GM12864 (cell line): Measurements from ENCODE around the gene CSF3R.

Experiments used
- DNase-seq: peaks from one replicate; pipeline ENCODE4 v3.0.0-alpha.2; 2011; ENCODE audit warnings: low read depth
- H3K4me3 ChIP-seq: 2 replicates; pipeline ENCODE4 v1.5.1; 2011; ENCODE audit warnings: mild to moderate bottlenecking, low read depth, low read length, control low read depth
- CTCF ChIP-seq: IDR thresholded peaks from 2 replicates; pipeline ENCODE4 v1.5.1; 2011; ENCODE audit warnings: low read depth, mild to moderate bottlenecking, moderate library complexity, low read length, control low read depth, inconsistent platforms; ENCODE audit errors: missing control alignments

CSF3R gene

GRCh38 chr1:36471830-36472641, 10.7 kb downstream of the CSF3R start:
- no peak for DNase-seq
- TF ChIP-seq CTCF: no peak
- no peak overlapping the region for H3K4me3 ChIP-seq

DNA sequence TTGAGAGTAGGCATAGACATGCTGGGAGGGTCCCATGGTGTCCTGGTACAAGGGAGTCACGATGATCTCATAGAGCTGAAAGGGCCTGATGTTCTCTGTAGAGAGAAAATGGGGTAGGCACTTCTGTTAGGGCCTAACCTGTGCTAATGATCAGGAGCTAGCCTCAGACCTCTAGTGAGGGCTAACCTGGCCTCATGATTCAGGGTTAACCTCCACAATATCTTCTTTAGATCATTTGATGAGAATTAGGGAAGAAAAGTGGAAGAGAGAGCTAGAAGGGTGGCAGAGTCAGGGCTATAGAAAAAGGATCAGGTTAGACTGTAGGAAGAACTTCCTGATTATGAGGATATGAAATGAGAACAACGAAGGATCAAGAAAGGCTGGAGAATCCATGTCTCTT, 13.6 kb downstream of the CSF3R start:
- no peak for DNase-seq
- no peak overlapping the region for H3K4me3 ChIP-seq
- TF ChIP-seq CTCF: no peak

GRCh38 chr1:36467700-36468455, 14.8 kb downstream of the CSF3R start:
- no peak overlapping the region for H3K4me3 ChIP-seq
- no peak for TF ChIP-seq CTCF
- no peak for DNase-seq

DNA sequence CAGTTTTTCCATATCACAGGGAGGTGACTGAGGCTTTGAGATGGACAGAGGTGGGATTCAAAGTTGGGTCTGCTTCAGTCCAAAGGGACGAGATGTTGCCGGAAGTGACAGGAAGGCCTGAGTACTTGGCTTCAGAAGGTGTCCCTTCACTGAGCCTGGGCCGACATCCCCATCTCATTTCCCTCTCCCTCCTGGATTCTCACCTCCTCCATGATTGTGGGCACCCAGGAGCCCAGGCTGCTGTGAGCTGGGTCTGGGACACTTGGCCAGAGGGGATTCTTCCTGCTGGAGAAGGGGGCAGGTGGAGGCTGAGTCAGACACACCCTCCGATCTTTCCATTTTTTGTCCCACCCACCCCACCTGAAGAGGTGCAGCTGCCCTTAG, 15.7 kb downstream of the CSF3R start:
- no peak for DNase-seq
- TF ChIP-seq CTCF: no peak
- no peak overlapping the region for H3K4me3 ChIP-seq

DNA sequence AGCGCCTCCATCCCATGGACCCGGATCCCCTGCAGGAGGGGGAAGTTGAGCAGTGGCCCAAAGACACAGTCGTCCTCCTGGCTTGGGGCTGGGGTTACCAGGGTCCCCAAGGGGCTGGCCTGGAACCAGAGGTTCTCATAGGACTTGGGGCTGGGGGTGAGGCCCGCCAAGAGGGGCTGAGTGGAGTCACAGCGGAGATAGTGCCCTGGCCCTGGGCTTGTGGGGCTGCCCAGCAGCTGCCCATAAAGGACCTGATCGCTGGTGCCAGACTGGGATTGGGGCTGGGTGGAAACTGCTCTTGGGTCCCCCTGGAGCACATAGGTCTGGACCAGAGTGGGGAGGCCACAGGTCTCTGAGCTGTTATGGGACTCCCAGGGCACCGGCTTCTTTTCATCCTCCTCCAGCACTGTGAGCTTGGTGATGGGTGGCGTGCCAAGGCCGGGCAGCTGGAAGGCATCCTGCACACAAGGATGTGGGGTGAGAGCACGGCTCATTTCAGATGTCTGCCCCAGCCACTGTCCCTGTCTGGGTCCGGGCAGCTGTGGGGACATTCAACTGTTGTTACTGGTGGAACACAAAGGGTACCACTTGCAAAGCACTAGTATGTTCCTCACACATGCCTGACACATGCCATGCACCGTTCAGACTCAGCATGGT, 16.2 kb downstream of the CSF3R start:
- H3K4me3 ChIP-seq: no peak overlapping the region
- no peak for TF ChIP-seq CTCF
- no peak for DNase-seq

GRCh38 chr1:36465731-36466369, 16.9 kb downstream of the CSF3R start:
- DNase-seq: no peak
- no peak for TF ChIP-seq CTCF
- H3K4me3 ChIP-seq: no peak overlapping the region
